NCI-H446 treated with DMSO at 0.1 percent for 48 hours (cell line): ENCODE results near the gene ZNF546.
"Not testable (repeated sequence)": the region's sequence is repeated elsewhere in the genome, so short reads cannot be mapped to it uniquely, and the experiment has no call there.

Source experiments
- DNase-seq: peaks from one replicate; lab custom pipeline; 2025; lab: John Stamatoyannopoulos, UW

Gene ZNF546

GRCh38 chr19:39986643-39987042 is 10.2 kb upstream of the ZNF546 start:
- no peak for DNase-seq

- no peak for DNase-seq
These were observed 9.7 kb upstream of the ZNF546 start for GRCh38 chr19:39987167-39987566.

DNA sequence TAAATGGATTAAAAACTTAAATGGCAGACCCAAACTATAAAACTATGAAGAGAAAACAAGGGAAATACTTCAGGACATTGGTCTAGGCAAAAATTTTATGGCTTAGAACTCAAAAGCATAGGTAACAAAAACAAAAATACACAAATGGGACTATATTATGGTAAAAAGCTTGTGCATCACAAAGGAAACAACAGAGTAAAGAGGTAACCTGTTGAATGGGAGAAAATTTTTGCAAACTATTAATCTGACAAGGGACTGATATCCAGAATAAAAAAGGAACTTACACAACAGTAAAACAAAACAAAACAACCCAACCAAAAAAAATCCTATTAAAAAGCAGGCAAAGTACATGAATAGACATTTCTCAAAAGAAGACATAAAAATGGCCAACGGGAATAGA is 9.3 kb upstream of the ZNF546 start:
- DNase-seq = no peak

DNA sequence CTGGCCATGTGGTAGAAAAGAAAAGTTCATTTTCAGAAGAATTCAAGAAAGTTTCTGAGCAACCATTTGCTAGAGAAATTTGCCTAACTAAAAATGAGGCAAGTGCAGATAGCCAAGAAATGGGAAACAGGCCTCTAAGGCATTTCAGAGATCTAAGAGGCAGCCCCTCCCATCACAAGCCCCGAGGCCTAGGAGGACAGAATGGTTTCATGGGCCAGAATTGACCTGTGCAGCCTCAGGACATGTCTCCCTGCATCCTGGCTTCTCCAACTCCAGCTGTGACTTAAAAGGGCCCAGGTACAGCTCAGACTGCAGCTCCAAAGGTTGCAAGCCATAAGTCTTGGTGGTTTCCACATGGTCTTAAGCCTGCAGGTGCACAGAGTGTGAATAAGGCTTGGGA is 3.3 kb upstream of the ZNF546 start:
- no peak for DNase-seq

- DNase-seq = no peak
These were observed 2.5 kb upstream of the ZNF546 start for GRCh38 chr19:39994361-39994760.

GRCh38 chr19:39995794-39996193 is 1.1 kb upstream of the ZNF546 start:
- DNase-seq = no peak

GRCh38 chr19:39996218-39996810 is 546 bp upstream of the ZNF546 start:
- no peak for DNase-seq

GRCh38 chr19:39997638-39998216 is 867 bp downstream of the ZNF546 start:
- no peak for DNase-seq

DNA sequence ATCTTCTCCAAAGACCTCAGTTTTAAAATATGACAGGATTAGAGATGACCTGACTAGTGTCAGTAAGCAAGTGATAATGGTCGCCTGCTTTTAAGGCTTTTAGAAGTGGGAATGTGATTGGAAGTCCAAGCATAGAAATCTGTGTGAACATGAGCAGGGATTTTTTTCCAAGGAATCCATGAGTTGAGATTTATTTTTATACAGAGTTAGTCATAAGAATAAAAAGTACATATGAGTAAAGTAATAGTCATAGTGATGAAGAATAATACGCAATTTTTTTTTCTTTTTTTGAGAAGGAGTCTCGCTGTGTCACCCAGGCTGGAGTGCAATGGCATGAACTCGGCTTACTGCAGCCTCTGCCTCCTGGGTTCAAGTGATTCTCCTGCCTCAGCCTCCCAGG is 1.6 kb downstream of the ZNF546 start:
- DNase-seq = no peak

- DNase-seq = no peak
These were observed 8.9 kb downstream of the ZNF546 start for GRCh38 chr19:40005691-40006272.

- no peak for DNase-seq
These were observed 9.4 kb downstream of the ZNF546 start for GRCh38 chr19:40006273-40006691.

- DNase-seq = no peak
These were observed 12.8 kb downstream of the ZNF546 start for GRCh38 chr19:40009674-40010073.

- DNase-seq = no peak
These were observed 17.1 kb downstream of the ZNF546 start for GRCh38 chr19:40013991-40014390.

DNA sequence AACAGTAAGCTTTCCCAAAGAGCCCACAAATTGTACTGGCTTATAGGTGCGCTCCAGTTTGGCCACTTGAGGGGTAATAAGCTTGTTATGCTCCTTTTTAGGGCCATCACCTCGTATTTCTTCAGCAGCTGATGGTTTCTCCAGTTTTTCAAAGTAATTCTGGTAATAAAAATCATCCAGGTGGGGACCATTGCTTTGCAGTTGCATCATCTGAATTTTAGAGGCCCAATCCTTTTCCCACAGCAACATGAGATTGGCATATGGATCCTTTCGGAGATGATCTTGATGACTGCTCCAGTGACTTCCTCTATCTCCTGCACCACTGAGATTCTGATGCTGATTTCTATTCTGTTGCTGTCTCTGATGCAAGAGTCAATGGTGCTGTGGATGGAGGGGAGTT is 27.1 kb downstream of the ZNF546 start:
- no peak for DNase-seq

GRCh38 chr19:40025938-40026596 is 29.2 kb downstream of the ZNF546 start:
- DNase-seq = no peak

DNA sequence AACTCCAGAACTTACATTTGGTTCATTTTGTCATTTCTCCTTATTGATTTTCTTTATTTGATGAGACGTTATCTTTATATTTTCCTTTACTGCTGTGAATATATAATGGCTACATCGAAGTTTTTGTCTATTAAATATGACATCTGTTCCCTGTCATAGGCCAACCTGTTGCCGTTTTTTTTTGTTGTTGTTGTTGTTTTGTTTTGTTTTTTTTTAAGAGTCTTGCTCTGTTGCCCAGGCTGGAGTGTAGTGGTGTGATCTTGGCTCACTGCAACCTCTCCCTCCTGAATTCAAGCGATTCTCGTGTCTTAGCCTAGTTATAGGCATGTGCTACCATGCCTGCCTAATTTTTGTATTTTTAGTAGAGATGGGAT is 29.7 kb downstream of the ZNF546 start:
- no peak for DNase-seq

DNA sequence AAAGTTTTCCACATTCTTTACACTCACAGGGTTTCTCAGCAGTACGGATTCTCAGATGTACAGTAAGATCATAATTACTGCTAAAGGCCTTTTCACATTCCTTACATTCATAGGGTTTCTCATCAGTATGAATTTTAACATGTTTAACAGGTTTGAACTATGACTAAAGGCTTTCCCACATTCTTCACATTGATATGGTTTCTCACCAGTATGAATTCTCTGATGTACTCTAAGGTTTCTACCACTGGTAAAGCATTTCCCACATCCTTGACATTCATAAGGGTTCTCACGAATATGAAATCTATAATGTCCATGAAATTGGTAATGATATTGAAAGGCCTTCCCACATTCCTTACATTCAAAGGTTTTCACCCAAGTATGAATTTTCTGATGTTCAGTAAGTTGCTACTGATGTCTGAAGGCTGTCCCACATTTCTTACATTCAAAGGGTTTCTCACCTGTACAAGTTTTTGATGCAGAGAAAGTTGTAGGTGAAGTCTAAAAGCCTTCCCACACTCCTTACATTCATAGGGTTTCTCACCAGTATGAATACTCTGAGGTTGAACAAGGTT is 37.2 kb downstream of the ZNF546 start:
- DNase-seq = no peak

- no peak for DNase-seq
These were observed 39.1 kb downstream of the ZNF546 start for GRCh38 chr19:40035996-40036395.

GRCh38 chr19:40038047-40038446 is 41.2 kb downstream of the ZNF546 start:
- not testable (repeated sequence) for DNase-seq

DNA sequence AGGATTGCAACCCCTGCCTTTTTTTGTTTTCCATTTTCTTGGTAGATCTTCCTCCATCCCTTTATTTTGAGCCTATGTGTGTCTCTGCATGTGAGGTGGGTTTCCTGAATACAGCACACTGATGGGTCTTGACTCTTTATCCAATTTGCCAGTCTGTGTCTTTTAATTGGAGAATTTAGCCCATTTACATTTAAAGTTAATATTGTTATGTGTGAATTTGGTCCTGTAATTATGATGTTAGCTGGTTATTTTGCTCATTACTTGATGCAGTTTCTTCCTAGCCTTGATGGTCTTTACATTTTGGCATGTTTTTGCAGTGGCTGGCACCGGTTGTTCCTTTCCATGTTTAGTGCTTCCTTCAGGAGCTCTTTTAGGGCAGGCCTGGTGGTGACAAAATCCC is 44.9 kb downstream of the ZNF546 start:
- not testable (repeated sequence) for DNase-seq

- no peak for DNase-seq
These were observed 56.6 kb downstream of the ZNF546 start for GRCh38 chr19:40053491-40053890.

DNA sequence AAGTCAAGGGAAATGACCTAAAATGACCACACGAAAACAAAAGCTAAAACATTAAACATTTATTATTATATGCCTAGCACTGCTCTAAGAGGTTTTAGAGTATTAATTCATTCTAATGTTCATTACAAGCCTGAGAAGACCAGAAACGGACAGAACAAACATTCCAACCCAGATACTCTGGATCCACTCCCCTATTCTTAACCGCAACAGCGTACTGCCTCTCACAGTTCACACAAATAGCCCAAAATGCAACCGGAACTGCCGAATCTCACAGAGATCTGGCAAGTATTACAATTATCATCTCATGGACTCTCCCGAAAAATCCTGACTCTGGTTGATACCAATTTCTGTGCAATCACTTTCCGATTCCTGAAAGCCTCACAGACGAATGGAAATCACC is 57.8 kb downstream of the ZNF546 start:
- DNase-seq = no peak

DNA sequence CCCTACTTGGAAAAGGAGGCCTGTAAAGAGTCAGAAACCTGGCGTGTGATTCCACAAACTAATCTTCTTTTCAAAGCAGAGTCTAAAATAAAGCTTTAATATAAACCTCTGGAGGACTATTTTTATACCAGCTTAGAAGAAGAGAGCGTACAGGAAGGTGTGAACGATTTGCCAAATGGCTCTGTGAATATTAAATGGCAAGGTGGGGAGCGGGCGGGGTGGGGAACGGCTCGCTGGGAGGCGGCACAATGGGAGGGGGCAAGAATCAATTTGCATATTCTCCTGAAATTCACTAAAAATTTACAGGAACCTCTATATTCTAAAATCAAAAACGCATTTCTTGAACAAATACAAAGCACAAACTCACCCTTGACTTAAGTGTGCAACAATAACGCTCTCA is 58.2 kb downstream of the ZNF546 start:
- no peak for DNase-seq
